ENCODE data around the gene CMTR1.
A peak's percentile ranks its signal among the peaks of the same experiment; 100 is the strongest.
"Not testable (repeated sequence)": the region's sequence is repeated elsewhere in the genome, so short reads cannot be mapped to it uniquely, and the experiment has no call there.

Gene CMTR1

DNA sequence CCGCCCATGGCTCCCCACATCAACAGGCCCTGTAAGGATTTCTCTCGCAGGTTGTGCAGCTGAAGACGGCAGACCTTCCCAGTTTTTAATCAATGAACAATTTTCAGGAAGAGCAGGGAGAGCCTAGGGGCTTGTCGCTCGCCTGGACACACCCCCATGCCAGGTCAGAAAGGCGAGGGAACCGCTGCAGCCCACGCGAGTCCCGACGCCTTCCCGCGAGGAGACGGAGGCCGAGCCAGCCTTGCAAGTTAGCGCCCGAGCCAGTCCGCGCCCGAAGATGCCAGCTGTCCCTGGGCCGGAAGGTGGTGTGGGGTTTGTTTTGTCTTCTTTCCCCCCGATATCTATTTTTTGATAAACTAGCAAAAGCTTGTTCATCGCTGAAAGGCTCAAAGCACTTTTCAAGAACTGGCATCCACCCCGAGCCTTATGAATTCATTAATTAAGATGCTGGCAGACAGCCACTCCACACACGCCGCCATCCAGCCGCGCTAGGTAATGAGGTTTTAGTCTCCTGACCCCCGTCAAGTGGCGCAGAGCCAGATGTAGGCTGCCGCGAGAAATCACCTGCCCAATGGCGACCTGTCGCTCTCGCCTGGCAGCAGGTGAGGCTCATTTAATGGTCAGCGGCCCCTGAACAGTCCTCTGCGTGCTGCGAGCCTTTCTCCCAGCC, 60.1 kb downstream of the CMTR1 start:
- DNase-seq, result peak; percentile 98

GRCh38 chr6:37493661-37493995, 60.6 kb downstream of the CMTR1 start:
- no peak for DNase-seq

- DNase-seq, result peak; percentile 94
These were observed 62.4 kb downstream of the CMTR1 start for GRCh38 chr6:37495244-37495934.

DNA sequence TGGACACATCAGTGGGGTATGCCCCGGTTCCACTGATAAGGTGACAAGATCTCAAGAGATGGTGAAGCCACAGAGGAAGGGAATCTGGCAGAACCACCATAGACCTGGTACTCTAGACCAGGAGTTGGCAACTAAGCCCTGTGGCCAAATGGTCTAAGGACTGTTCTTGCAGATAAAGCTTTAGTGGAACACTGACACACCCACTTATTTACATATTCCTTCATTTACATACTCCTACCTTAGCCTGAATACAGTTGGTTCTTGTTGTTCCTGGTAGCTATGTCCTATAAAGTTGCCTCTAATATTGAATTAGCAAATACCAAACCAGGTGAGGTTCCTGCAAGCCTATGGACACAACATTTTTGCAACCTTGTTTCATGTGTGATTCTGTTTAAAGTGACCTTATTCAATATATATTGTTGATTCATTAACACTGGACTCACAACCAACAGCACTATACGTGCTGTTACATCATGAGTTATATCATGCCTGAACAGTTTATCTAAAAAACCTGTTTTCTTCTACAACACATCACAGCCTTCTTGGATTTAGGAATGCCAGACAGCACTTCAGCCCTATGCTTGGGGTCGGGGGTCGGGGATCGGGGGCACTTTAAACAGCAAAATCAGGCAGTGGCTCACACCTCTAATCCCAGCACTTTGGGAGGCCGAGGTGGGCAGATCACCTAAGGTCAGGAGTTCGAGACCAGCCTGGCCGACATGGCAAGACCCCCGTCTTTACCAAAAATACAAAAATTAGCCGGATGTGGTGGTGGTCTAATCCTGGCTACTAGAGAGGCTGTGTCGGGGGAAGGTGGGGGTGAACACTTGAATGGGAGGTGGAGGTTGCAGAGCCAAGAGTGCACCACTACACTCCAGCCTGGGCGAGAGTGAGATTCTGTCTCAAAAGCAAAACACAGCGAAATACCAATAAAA, 64.2 kb downstream of the CMTR1 start:
- no peak for DNase-seq

GRCh38 chr6:37499433-37500293, 66.6 kb downstream of the CMTR1 start, which contains the start of gene CCDC167:
Gene CCDC167, minus strand, starts transcription at chr6:37499893. Its CDS starts 30 bp downstream, at chr6:37499863.
- DNase-seq, result peak; percentile 100

DNA sequence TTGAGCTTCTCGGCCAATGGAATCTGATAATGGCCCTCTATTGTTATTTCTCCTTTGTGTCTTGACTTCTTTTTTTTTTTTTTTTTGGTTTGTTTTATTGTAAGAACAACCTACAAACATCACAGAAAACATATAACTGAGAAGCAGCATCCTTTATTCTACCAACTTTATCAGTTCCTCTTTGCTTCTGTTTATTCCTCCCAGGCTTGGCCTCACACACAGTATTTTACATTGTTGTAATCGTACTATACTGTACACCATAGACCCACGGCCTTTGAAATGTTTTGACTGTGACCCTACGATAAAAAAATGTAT, 67.2 kb downstream of the CMTR1 start:
- DNase-seq, result no peak

DNA sequence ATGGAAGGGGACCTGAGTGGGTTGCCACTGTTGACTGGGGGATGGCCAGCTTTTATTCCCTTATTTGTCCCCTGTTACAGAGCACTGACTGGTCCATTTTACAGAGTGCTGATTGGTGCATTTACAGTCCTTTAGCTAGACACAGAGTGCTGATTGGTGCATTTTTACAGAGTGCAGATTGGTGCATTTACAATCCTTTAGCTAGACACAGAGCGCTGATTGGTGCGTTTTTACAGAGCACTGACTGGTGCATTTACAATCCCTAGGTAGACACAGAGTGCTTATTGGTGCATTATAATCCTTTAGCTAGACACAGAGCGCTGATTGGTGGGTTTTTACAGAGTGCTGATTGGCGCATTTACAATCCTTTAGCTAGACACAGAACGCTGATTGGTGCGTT, 67.9 kb downstream of the CMTR1 start:
- not testable (repeated sequence) for DNase-seq

GRCh38 chr6:37501632-37502491, 68.8 kb downstream of the CMTR1 start:
- DNase-seq, result no peak

DNA sequence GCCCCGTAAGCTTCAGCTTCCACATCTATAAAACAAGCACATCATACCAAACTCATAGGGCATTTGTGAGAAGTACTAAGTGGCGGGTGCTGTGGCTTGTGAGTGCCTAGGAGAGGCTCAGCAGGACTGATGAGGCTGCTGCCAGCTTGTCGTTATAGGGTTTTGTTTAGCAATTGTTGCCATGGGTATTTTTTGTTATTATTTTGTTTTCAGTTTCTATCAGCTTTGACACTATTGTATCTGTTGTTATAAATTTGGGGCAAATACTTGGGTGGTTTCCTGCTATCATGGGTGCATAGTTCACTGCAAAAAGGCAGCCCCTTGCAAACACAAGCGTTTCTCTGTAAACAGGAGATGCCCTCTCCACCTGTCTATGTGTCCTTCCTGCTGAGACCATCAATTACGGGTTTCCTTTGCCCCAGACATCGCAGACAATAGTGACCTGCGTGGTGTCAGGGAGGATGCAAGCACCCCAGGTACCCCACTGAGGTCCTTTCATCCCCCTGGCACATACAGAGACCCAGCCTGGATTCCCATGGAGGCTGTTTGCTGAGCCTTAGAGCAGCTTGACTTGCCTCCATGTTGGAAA, 69.8 kb downstream of the CMTR1 start:
- no peak for DNase-seq

DNA sequence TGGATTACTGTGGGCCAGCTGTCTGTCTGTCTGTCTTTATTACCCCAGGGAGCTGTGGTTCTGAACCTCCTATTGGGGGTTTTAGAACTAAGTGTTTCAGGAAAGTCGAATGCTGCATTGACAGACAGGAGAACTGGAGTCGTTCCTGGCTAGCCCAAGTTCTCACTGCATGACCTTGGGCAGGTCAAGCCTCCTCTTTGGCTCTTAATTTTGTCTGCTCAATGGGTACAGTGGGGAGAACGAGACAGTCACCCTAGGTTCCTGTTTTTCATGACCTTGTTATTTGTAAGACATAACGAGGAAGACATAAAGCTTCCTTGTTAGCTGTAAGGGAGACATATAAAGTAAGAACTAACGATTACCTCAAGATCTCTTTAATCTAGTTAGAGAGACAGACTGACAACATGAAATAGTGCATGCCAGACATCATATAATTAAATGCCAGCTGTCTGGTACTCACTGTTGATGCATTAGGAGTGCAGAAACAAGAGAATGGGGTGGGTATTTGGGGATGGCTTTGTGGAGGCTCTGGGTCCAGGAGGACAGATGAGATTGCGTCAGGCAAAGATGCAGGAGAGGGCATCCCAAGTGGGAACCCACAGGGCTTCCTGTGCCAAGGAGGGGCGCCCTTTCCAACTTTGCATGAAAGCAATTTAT, 70.4 kb downstream of the CMTR1 start:
- DNase-seq, result no peak

GRCh38 chr6:37504024-37504423, 71.0 kb downstream of the CMTR1 start:
- no peak for DNase-seq

DNA sequence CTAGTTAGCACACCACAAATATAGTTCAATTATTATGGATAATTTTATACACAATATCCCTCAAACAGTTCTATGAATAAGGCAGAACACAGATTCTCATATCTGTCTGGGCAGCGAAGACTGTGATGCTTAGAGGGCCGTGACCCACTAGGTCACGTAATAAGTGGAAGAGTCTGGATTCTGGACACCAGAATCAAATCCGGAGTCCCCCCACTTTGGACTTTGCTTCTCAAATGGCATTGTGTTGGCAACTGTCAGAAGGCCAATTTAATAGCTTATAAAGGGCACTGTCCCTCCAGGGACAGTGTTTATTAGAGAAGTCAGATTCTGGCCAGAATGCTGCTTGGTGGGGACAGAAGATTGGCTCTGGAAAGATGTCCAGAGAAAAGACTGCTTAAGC, 73.5 kb downstream of the CMTR1 start:
- no peak for DNase-seq

DNA sequence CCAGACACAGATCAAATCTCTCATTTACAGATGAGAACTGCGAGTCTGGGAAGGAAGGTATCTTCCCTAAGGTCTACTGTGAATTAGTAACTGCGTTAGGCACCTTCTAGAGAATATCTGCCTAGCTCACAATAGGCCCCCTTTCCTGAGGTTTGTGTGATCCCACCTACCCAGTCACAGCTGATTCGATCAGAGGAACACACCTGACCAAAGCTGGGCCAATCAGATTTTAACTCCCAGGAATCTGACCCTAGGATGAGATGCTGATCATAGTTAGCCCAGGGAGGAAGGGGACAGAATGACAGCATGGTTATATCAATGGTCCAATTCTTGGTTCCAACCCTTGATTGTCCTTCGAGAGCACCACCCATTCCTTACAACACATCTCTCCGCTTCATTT, 74.1 kb downstream of the CMTR1 start:
- DNase-seq, result no peak

- DNase-seq, result no peak
These were observed 74.8 kb downstream of the CMTR1 start for GRCh38 chr6:37507690-37508421.

DNA sequence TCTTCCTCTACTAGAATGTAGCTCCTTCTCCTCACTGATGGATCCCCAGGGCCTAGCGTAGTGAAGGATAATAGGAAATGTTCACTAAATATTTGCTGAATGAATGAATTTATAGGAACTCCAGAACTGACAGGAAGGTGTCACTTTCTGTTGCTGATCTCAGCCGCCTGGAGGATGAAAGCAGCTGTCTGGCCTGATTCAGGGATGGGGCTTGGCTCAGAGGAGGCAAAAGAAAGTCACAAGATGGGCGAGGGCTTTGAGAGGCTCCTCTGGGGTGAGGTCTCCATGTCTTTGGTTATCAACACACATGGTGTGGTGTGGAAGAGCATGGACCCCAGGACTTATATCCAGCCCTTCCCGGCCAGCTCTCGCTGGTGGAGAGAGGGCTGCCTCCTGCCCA, 78.2 kb downstream of the CMTR1 start:
- no peak for DNase-seq

DNA sequence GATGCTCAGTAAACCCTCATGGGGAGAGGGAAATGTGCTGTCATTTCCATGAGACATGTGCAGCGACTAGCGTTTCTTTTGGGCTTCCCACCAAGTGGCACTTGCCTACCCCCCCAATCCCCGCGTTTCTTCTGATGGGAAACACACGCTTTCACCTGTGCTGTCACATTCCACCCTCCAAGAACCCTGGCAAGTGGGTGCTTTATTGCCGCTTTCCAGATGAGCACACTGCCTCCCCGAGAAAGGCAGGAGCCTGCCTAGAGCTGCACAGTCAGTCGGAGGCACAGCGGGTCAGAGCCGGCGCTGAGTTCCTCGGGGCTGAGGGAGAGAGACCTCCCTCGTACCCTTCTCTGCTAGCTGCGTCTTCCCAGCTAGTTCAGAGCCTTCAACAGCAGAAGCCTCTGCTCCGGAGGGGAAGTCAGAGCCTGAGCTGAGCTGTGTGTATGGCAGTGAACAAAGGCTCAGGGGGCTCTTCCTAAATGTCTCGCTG, 78.9 kb downstream of the CMTR1 start:
- no peak for DNase-seq

DNA sequence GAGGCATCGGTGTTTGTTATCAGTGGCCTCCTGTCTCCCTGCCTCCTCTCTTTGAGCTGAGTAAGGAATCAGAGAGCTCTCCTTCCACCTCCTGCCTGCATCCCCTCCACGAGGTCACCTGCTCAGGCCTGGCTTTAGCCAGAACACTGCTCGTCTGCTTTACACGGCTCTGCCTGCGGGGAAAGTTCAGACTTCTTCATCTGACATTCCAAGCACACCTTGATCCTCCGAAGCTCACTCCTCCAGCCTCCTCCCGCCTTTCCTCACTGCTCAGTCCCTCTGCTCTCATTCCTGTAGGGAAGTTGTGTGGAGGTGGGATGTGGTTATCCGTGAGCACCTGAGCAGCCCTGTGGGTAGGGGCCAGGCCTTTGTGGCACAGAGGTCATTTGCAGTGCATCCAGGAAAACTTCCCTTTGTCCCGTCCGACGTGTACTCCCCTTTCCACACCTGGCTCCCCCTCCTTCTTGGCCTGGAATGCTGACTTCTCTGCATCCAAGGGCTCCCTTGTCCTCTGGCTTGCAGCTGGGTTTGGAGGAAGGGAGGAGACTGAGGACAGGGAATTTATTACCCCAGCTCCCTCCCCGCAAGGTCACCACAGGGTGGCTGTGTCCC, 79.5 kb downstream of the CMTR1 start:
- DNase-seq, result no peak

DNA sequence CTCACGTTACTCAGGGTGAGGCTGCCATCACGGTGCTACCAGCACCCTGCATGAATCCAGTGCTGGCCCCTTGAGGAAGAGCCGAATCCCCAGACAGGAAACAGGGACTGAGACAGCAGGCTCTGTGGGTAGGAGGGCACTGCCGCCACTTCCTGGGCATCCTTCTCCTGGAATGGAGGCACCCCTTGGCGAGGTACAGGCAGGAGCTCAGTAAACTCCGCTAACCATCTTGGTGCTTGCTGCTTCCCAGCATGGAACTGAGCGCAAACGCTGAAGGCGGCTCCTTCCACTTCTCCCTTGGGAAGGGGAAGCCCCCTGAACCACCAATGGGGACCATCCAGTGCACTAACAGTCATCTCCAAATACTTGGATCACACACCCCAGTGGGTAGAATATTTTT, 80.1 kb downstream of the CMTR1 start:
- no peak for DNase-seq

DNA sequence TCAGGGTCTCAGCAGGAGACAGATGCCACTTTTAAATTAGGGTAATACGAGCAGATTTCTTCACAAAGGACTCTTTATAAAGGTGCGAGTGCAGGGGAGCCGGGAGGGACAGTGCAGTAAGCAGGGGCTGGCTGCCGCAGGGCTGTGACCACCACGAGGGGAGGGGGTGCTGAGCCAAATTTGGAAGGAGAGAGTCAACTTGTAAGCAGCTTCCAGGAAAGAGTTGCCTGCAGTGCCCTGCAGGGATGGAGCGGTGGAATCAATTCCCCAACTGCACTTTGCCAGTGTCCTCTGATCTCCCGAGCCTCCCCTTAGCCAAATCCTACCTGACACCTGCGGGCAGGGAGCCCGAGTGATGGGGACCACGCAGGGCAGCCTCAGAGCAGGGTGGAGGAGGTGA, 80.6 kb downstream of the CMTR1 start:
- DNase-seq, result no peak
